Omental fat pad (tissue), 4 donors: Measurements from ENCODE around the gene CNP. TPM values are rescaled to one million over a fixed set of nuclear protein-coding genes. Genes with fewer than 3 reads are reported as not detected.

Experiments
- ATAC-seq: fragments of 150-250 bp; one replicate; pipeline ENCODE4 v1.9.1; 2016; ENCODE audit warnings: mild to moderate bottlenecking, moderate library complexity; ENCODE audit not compliant: low FRiP score
- DNase-seq: peaks from one replicate; pipeline ENCODE4 v3.0.0-alpha.2; 2019; ENCODE audit warnings: low spot score
- CTCF ChIP-seq, 3 donors: fragments of 450-650 bp; IDR thresholded peaks; one replicate each; pipeline ENCODE4 v1.5.1; 2016 to 2017; ENCODE audit warnings: antibody characterized with exemption in 3 of 3, mild to moderate bottlenecking in 3 of 3, moderate library complexity in 2 of 3
- total RNA-seq, 4 donors: library from RNA; depleted of rRNA; stranded (reverse); fragments of >200 nt; gene quantifications; one replicate each; pipeline ENCODE4 v1.1.0, GENCODE V29; 2016

CNP gene
- total RNA-seq, 4 donors from 2014 or later: 42.2 to 62.9 (median 49.8) TPM

- ATAC-seq (no peak), DNase-seq (no peak)
- no peak for TF ChIP-seq CTCF (IDR thresholded peaks at IDR 0.05)
These were observed 7.4 kb downstream of the CNP start for GRCh38 chr17:41974031-41974430.

GRCh38 chr17:41974658-41975057 lies 8.1 kb downstream of the CNP start:
- no peak for DNase-seq
- TF ChIP-seq CTCF (IDR thresholded peaks at IDR 0.05): no peak
- no peak for ATAC-seq

- DNase-seq (no peak), ATAC-seq (no peak)
- TF ChIP-seq CTCF (IDR thresholded peaks at IDR 0.05): no peak
These were observed 8.8 kb downstream of the CNP start for GRCh38 chr17:41975099-41976083.

- peak; percentile 74 for ATAC-seq
- no peak for DNase-seq
- no peak for TF ChIP-seq CTCF (IDR thresholded peaks at IDR 0.05)
These were observed 9.7 kb downstream of the CNP start for GRCh38 chr17:41976142-41976768.

- no peak for DNase-seq
- TF ChIP-seq CTCF (IDR thresholded peaks at IDR 0.05): no peak
- ATAC-seq: no peak
These were observed 11.4 kb downstream of the CNP start for GRCh38 chr17:41977991-41978390.

GRCh38 chr17:41982026-41982760 lies 15.6 kb downstream of the CNP start:
- DNase-seq: no peak
- no peak for TF ChIP-seq CTCF (IDR thresholded peaks at IDR 0.05)
- peak; percentile 77 for ATAC-seq
